SH-SY5Y (cell line): ENCODE measurements around the gene GSS.

ENCODE experiments used
- GATA2 ChIP-seq: IDR thresholded peaks from 2 replicates; pipeline ENCODE4 v1.6.1; 2011; ENCODE audit warnings: mild to moderate bottlenecking, low read depth, low read length
- GATA3 ChIP-seq: IDR thresholded peaks from 2 replicates; pipeline ENCODE4 v1.6.1; 2011; ENCODE audit warnings: low read depth, mild to moderate bottlenecking, low read length, moderate library complexity

The GSS gene

GRCh38 chr20:34987288-34988190 lies 31.9 kb upstream of the GSS start:
- TF ChIP-seq GATA2 = no peak
- TF ChIP-seq GATA3 = no peak

- no peak for TF ChIP-seq GATA3
- no peak for TF ChIP-seq GATA2
Measured at GRCh38 chr20:34986311-34987287, 31.0 kb upstream of the GSS start.

DNA sequence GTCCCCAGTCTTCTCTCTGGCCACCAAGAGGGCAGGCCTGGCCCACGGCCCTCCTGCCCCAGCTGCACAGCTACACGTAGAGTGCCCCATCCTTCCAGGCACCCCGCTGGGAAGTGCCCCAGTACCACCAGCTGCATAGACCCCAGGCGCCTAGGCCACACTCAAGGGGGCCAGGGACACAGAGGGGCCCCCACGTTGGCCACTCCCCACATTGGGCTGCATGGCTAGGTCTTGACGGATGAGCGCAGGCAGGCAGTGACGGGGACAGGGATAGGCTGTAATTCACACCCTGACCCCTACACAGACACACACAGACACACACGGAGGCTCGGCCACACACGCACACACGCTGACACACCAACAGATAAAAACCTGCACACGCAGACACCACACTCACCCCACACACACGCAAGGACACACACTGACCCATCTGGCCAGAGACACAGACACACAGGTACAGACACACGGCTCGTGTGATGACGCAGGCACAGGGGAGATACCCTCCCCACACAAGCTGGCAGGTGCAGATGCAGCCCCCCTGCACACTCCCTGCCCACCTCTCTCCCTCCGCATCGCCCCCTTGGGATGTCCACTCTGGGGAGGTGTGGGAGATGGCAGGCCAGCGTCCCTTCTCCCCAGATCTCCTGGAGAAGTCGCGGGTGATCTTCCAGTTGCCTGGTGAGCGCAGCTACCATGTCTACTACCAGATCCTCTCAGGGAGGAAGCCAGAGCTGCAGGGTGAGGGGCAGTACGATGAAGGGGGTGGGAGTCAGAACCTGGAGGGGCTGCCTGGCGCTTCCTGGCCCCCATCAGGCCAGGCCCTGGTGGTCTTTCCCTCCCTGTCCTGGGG lies 30.1 kb upstream of the GSS start:
- no peak for TF ChIP-seq GATA3
- TF ChIP-seq GATA2 = no peak

GRCh38 chr20:34984756-34985261 lies 29.2 kb upstream of the GSS start:
- no peak for TF ChIP-seq GATA3

DNA sequence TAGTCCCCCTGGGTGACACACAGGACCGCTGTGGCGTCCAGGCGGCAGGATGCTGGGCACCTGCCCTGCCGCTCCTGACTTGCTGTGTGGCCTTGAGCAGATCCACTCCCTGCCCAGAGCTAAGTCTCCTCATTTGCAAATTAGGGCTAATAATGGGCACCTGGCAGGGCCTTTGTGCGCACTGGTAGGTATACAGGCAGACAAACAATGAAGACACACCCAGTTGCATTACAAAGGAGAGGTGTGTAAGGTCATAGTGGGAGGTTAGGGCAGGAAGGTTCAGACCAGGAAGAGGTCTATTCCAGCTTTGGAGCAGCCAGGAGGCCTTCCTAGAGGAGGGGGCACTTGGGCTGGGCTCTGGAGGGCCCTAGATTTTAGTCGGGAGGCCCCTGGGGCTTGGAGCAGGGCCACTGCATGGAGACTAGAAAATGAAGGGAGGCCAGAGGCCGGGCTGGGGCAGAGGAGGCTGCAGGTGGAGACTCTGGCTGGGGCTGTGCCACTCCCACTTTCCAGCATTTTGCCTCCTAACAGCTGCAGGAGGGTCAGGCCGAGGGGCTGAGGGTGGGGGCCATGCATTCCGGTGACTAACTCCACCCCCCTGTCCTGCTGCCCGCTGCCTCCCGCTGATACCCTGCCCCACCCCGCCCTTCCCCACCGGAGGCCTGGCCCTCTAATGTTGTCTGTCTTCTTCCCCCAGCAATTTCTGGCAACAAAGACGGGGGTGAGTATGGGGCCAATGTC lies 28.6 kb upstream of the GSS start:
- TF ChIP-seq GATA3 = no peak
- no peak for TF ChIP-seq GATA2

- TF ChIP-seq GATA2 (no peak), GATA3 (no peak)
Measured at GRCh38 chr20:34983089-34983820, 27.6 kb upstream of the GSS start.

GRCh38 chr20:34982270-34983088 lies 26.9 kb upstream of the GSS start:
- TF ChIP-seq GATA2 (no peak), GATA3 (no peak)

DNA sequence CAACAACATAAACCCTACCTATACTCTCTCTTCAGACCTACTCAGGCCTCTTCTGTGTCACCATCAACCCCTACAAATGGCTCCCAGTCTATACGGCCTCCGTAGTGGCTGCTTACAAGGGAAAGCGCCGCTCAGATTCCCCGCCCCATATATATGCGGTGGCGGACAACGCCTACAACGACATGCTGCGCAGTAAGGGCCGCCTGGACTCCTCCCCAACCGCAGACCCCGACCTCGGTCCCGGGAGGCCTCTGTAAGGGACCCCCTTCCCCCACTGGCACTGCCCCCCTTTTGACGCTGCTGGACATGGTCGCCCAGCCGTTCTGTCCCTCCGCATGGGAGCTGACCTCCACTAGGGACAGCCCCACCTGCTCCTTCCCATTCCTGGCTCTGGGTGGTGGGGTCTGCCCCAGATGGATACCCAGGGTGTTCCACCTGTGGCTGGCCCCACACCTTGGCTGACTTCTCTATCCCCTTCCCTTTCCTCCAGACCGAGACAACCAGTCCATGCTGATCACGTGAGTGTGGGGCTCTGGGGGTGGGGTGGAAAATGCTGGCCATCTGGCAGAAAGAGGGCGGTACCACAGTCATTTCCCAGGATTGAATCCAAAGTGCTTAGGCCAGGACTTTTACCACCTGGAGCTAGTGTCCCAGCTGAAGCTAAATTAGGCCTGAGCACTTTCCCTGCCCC lies 25.1 kb upstream of the GSS start:
- no peak for TF ChIP-seq GATA2
- TF ChIP-seq GATA3 = no peak

DNA sequence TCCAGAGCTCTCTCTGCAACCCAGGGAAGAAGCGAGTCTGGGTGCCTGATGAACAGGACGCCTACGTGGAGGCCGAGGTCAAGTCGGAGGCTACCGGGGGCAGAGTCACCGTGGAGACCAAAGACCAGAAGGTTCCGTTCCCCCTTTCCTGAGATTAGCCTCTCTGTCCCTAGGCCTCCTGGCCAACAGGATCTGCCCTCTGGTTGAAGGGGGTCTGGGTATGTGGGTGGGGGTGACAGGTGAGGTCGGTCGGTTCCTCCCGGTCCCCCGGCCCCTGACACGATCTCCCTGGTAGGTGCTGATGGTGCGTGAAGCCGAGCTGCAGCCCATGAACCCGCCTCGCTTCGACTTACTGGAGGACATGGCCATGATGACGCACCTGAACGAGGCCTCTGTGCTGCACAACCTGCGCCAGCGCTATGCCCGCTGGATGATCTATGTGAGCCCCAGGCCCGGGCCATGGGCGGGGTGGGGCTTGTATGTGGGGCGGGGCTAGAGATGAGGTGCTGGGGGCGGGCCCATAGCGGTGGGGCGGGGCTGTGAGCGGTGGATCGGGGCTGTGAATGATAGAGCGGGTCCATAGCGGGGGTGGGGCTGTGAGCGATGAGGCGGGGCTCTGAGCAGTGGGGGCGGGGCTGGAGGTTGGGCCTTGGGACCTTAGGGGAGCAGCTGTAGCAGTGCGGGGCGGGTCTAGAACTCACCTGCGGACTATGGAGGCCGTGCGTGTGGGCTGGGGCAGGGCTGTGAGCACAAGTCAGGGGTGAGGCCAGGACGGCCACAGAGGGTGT lies 24.0 kb upstream of the GSS start:
- TF ChIP-seq GATA2 = no peak

DNA sequence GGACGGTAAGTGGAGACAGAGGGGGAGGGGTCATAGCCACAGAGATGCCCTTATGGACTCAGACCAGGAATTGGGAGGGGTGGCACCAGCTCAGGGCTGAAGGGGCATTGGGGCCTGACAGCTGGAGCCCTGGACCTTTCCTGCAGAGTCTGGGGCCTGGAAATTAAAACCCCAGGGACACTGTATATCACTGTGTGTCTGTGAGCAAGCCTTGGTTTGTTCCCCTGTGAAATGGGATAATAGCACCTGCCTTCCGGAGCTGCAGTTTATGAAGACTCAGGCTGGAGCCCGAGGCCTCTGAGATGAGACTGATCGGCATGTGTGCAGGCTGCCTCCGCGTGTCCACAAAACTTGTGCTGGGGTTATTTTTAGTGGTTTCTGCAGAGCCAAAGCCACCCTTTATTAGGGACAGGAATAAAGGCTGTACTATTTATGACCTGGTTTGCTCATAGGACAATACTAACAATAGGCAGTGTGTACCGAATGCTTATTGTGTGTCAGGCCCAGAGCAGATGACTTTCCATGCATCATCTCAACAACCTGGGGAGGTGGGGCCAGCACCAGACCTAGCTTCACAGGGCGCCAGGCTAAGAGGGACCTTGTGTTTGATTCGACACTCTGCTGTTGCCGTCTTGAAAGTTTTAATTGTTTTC lies 22.6 kb upstream of the GSS start:
- TF ChIP-seq GATA2 (no peak), GATA3 (no peak)
